ENCODE measurements around the gene TIRAP. TPM values are rescaled to one million over a fixed set of nuclear protein-coding genes. Genes with fewer than 3 reads are reported as not detected.
A peak's percentile ranks its signal among the peaks of the same experiment; 100 is the strongest.

Gene TIRAP
- total RNA-seq, 4 donors from 2014 or later, result 9.2 to 13.1 (median 10.1) TPM

DNA sequence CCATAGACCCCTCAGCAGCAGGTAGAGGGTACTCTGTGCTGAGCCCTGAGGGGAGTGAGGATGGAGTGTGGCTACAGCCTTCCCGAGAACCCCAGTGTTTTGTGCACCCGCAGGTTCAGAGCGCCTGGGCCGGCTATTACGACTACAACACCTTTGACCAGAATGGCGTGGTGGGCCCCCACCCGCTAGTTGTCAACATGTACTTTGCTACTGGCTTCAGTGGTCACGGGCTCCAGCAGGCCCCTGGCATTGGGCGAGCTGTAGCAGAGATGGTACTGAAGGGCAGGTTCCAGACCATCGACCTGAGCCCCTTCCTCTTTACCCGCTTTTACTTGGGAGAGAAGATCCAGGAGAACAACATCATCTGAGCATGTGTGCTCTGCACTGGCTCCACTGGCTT lies 5.6 kb upstream of the TIRAP start:
- no peak for DNase-seq
- Histone ChIP-seq H3K4me1 (peaks cover 5 to 9% of the 10 kb centered on the region in 2 donors), H3K27me3 (no peaks in the 10 kb centered on the region), H3K4me3 (replicated peaks in 1 of 3) (no peak overlapping the region), H3K27ac (no peak overlapping the region), H3K9me3 (no peaks in the 10 kb centered on the region), H3K36me3 (peaks cover 0 to 7% of the 10 kb centered on the region in 2 donors)
- intact Hi-C loops (cut with DNase I), result no loop called here
- WGBS, 2 donors, result 96 to 97% methylated on average over 11 of the region's 11 CpGs
- TF ChIP-seq, protein P1, sequence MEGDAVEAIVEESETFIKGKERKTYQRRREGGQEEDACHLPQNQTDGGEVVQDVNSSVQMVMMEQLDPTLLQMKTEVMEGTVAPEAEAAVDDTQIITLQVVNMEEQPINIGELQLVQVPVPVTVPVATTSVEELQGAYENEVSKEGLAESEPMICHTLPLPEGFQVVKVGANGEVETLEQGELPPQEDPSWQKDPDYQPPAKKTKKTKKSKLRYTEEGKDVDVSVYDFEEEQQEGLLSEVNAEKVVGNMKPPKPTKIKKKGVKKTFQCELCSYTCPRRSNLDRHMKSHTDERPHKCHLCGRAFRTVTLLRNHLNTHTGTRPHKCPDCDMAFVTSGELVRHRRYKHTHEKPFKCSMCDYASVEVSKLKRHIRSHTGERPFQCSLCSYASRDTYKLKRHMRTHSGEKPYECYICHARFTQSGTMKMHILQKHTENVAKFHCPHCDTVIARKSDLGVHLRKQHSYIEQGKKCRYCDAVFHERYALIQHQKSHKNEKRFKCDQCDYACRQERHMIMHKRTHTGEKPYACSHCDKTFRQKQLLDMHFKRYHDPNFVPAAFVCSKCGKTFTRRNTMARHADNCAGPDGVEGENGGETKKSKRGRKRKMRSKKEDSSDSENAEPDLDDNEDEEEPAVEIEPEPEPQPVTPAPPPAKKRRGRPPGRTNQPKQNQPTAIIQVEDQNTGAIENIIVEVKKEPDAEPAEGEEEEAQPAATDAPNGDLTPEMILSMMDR (IDR thresholded peaks at IDR 0.05), result no peak
- no peak for TF ChIP-seq POLR2A (IDR thresholded peaks at IDR 0.05)

DNA sequence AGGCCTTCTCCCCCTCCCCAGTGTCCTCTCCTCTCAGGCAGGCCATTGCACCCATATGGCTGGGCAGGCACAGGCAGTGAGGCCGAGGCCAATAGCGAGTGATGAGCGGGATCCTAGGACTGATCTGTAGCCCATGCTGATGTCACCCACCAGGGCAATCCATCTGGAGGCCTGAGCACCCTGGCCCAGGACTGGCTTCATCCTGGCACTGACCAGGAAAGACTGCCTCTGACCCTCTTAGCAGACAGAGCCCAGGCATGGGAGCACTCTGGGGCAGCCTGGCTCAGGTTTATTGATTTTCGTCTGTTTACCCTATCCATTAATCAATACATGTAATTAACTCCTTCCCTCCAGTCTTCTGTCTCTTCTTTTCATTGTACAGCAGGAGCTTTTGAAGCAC lies 5.1 kb upstream of the TIRAP start:
- Histone ChIP-seq H3K4me1 (peaks cover 5 to 10% of the 10 kb centered on the region in 2 donors), H3K4me3 (replicated peaks in 1 of 3) (no peak overlapping the region), H3K36me3 (peaks cover 0 to 7% of the 10 kb centered on the region in 2 donors), H3K27ac (no peak overlapping the region), H3K9me3 (no peaks in the 10 kb centered on the region), H3K27me3 (no peaks in the 10 kb centered on the region)
- TF ChIP-seq, protein P1 (IDR thresholded peaks at IDR 0.05), result no peak
- no peak for TF ChIP-seq POLR2A (IDR thresholded peaks at IDR 0.05)
- 89 to 90% methylated on average over 4 of the region's 4 CpGs for WGBS, 2 donors
- no peak for DNase-seq
- intact Hi-C loops (cut with DNase I), result no loop called here

DNA sequence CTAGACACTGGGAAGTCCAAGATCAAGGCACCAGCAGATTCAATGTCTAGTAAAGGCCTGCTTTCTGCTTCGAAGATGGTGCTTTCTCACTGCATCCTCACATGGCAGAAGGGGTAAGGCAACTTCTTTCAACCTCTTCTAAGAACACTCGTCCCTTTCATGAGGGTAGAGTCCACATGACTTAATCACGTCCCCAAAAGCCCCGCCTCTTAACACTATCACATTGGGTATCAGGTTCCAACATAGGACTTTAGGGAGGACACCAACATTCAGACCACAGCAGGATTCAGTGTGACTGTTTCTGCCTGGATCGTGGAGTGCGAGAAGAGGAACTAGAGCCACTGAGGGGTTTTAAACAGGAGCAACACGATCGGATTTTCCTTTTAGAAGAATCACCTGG lies 3.7 kb upstream of the TIRAP start:
- Histone ChIP-seq H3K27ac (no peak overlapping the region), H3K9me3 (no peaks in the 10 kb centered on the region), H3K4me3 (replicated peaks in 1 of 3) (no peak overlapping the region), H3K27me3 (no peaks in the 10 kb centered on the region), H3K36me3 (no peaks in the 10 kb centered on the region), H3K4me1 (peaks cover 5 to 10% of the 10 kb centered on the region in 2 donors)
- DNase-seq, result no peak
- intact Hi-C loops (cut with DNase I), result no loop called here
- WGBS, 2 donors, result 81 to 87% methylated on average over 8 of the region's 8 CpGs
- TF ChIP-seq POLR2A (IDR thresholded peaks at IDR 0.05), result no peak
- TF ChIP-seq, protein P1 (IDR thresholded peaks at IDR 0.05), result no peak

DNA sequence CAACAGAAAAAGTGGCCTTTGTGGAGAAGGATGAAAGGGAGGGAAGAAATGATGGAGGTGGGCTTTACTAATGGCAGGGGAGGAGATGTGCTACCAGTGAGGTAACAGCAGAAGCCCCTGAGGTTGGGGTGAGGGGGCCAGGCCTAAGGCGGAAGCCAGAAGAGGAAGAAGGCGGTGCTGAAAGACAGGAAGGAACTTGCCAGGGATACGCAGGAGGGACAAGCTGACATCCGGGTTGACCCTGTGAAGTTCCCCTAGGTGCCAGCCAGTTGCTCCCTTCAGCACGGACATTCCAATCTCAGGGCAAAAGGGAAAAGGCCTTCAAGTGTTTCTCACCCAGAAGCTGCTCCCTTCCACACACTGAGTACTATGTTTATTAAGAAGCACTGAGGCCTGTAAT lies 2.3 kb upstream of the TIRAP start:
- H3K4me1 ChIP-seq, result peaks cover 5 to 10% of the 10 kb centered on the region in 2 donors
- 72 to 79% methylated on average over 5 of the region's 5 CpGs for WGBS, 2 donors
- no peaks in the 10 kb centered on the region for H3K9me3 ChIP-seq
- intact Hi-C loops (cut with DNase I), result no loop called here
- DNase-seq, result no peak
- H3K27ac ChIP-seq, result no peak overlapping the region
- TF ChIP-seq POLR2A (IDR thresholded peaks at IDR 0.05), result no peak
- TF ChIP-seq, protein P1 (IDR thresholded peaks at IDR 0.05), result no peak
- H3K36me3 ChIP-seq, result no peaks in the 10 kb centered on the region
- H3K27me3 ChIP-seq, result no peaks in the 10 kb centered on the region
- H3K4me3 ChIP-seq (replicated peaks in 1 of 3), result no peak overlapping the region

DNA sequence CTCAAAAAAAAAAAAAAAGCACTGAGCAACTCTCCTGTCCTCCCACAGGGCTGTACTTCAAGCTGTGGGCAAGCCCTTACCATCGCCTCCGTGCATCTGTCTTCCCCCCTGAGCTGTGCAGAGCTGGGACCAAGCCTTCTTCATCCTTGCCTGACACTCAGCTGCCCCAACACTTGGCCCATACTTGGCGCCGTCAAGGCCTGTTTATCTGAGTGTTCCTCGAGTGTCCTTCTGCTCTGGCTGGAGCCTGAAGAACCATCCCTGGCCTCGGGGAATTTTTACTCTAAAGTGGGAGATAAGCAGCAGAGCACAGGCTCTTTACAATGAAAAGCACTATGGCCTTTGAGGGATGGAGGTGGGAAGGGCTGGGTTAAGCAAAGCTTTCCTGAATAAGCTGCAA lies 1.6 kb upstream of the TIRAP start:
- H3K27ac ChIP-seq, result no peak overlapping the region
- H3K36me3 ChIP-seq, result no peaks in the 10 kb centered on the region
- H3K4me3 ChIP-seq (replicated peaks in 1 of 3), result no peak overlapping the region

More for the DNA sequence above, 1.6 kb upstream of the TIRAP start:
- Histone ChIP-seq H3K4me1 (peaks cover 5 to 10% of the 10 kb centered on the region in 2 donors), H3K9me3 (no peaks in the 10 kb centered on the region), H3K27me3 (no peaks in the 10 kb centered on the region)
- intact Hi-C loops (cut with DNase I), result no loop called here
- WGBS, 2 donors, result 54 to 66% methylated on average over 6 of the region's 6 CpGs
- TF ChIP-seq POLR2A (IDR thresholded peaks at IDR 0.05), result no peak
- peak; percentile 31 to 47 for DNase-seq
